Subcutaneous adipose tissue (tissue), 4 donors: Measurements from ENCODE around the gene ANKRD11. TPM values are rescaled to one million over a fixed set of nuclear protein-coding genes. Genes with fewer than 3 reads are reported as not detected.

Experiments
- total RNA-seq, 4 donors: library from RNA; depleted of rRNA; stranded (reverse); fragments of >200 nt; gene quantifications; one replicate each; pipeline ENCODE4 v1.1.0, GENCODE V29; 2016
- TF ChIP-seq, protein P1 (sequence below): fragments of 450-650 bp; IDR thresholded peaks from one replicate; pipeline ENCODE4 v1.5.1; 2016; ENCODE audit warnings: low read depth, mild to moderate bottlenecking, control low read depth, antibody characterized with exemption, moderate library complexity

The ANKRD11 gene
- total RNA-seq, 4 donors from 2014 or later = 56.1 to 190 (median 62.6) TPM

GRCh38 chr16:89265647-89266046, 224.7 kb downstream of the ANKRD11 start:
- TF ChIP-seq, protein P1, sequence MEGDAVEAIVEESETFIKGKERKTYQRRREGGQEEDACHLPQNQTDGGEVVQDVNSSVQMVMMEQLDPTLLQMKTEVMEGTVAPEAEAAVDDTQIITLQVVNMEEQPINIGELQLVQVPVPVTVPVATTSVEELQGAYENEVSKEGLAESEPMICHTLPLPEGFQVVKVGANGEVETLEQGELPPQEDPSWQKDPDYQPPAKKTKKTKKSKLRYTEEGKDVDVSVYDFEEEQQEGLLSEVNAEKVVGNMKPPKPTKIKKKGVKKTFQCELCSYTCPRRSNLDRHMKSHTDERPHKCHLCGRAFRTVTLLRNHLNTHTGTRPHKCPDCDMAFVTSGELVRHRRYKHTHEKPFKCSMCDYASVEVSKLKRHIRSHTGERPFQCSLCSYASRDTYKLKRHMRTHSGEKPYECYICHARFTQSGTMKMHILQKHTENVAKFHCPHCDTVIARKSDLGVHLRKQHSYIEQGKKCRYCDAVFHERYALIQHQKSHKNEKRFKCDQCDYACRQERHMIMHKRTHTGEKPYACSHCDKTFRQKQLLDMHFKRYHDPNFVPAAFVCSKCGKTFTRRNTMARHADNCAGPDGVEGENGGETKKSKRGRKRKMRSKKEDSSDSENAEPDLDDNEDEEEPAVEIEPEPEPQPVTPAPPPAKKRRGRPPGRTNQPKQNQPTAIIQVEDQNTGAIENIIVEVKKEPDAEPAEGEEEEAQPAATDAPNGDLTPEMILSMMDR = no peak

- TF ChIP-seq, protein P1 = no peak
Measured at GRCh38 chr16:89264800-89265550, 225.4 kb downstream of the ANKRD11 start.

DNA sequence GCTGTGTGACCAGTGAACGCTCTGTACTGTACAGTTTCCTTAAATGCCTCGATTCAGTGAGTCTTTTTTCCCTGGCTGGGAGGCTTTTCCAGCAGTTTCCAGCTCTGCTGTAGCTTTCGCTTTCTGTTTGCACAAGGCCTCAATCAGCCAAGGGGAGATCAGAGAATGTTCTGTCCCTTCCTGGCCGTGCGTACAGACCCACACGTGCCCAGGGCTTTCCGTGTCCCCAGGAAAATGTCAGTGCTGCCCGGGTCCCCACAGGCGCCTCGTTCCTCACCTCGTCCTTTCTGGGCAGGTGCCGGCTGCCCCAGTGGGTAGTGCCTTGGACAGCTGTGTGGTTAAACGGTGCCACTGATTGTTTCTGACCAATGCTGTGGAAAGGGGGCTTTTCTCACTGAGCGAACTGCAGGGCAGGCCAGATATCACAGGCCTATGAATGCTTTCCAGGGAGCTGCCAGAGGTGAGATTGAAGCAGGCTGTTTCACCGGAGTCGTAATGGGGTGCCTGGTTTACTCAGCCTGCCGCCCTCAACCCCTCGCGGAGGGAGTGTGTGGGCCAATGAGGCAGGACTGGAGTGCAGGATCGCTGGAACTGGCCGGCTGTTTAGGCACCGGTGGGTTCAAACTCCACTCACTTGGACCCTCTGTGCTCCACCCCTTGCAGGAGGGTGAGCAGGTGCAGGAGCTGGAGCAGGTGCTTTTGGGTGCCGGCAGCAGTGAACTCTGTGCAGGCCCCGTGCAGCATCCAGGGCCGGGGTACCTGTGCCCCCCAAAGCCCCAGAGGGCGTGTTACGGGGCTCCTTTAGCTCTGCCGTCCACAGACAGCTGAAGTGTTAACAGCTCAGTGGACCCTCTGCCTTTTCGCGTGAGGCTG, 228.4 kb downstream of the ANKRD11 start:
- TF ChIP-seq, protein P1 = no peak

DNA sequence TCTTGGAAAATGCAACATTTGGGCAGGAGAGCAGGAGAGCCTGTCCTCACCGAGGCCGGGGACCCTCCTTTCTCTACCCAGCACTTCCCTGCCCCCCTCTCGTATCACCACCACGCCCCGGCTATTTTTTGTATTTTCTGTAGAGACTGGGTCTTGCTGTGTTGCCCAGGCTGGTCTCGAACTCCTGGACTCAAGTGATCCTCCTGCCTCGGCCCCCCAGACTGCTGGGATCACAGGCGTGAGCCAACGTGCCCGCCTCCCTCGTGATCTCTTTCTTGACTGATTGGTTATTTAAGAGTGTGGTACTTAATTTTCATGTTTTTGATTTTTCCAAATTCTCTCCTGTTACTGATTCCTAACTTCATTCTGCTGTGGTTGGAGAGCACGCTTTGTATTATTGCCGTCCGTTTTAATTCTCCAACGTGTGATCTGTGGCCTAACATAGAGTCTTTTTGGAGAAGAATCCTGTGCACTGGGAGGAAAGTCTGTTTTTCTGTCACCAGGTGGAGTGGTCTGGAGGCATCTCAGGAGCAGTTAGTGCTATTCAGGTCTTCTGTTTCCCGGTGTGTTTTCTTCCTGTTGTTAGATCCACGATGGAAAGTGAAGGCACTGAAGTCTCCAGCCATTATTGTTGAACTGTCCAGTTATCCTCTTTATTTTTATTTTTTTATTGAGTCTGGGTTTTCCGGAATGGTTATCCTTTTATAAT, 232.4 kb downstream of the ANKRD11 start:
- TF ChIP-seq, protein P1 = no peak

- TF ChIP-seq, protein P1 = no peak
Measured at GRCh38 chr16:89257281-89257731, 233.1 kb downstream of the ANKRD11 start.

- TF ChIP-seq, protein P1 = no peak
Measured at GRCh38 chr16:89256651-89257254, 233.6 kb downstream of the ANKRD11 start.
